NCI-H446 (cell line): ENCODE results near the gene C16orf54.
"Not testable (repeated sequence)": the region's sequence is repeated elsewhere in the genome, so short reads cannot be mapped to it uniquely, and the experiment has no call there.

Experiments
- DNase-seq, 2 experiments: peaks; one replicate each; lab custom pipeline; 2025; lab: John Stamatoyannopoulos, UW

C16orf54 gene

GRCh38 chr16:29739927-29740629, 5.7 kb downstream of the C16orf54 start:
- not testable (repeated sequence) for DNase-seq

- no peak for DNase-seq
Observed at GRCh38 chr16:29738514-29738913, 7.3 kb downstream of the C16orf54 start.

DNA sequence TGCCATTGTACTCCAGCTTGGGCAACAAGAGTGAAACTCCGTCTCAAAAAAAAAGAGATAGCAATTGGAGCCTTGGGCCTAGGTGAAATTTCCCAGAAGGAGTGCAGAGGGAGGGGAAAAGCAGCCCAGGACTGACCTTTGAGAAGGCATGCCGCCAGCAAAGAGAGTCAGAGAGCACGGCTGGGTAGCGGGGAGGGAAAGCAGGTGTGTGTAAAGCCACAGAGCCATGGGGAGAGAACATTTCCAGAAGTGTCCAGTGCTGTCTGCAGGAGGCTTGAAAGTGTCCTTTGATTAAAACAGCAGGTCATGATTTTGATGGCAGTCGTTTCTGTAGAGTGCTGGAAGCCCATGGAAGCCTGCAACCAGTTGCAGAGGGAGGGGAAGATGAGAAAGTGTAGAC, 8.1 kb downstream of the C16orf54 start:
- no peak for DNase-seq

GRCh38 chr16:29736764-29737163, 9.0 kb downstream of the C16orf54 start:
- no peak for DNase-seq

DNA sequence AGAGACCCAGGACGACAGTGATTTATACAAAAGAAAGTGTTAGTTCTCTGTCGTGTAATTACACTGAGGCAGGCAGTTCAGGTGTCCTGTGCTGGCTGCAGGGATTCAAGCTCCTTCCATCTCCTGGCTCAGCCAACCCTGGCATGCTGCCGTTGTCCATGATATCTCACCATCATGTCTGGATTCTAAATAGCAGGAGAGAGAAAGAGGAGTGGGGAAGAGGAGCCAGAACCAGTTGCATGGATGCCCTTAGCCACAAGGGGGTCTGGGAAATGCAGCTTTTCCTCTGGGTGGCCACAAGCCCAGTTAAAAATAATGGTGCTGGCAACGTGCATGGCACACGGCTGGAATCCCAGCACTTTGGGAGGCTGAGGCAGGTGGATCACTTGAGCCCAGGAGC, 9.7 kb downstream of the C16orf54 start:
- no peak for DNase-seq

DNA sequence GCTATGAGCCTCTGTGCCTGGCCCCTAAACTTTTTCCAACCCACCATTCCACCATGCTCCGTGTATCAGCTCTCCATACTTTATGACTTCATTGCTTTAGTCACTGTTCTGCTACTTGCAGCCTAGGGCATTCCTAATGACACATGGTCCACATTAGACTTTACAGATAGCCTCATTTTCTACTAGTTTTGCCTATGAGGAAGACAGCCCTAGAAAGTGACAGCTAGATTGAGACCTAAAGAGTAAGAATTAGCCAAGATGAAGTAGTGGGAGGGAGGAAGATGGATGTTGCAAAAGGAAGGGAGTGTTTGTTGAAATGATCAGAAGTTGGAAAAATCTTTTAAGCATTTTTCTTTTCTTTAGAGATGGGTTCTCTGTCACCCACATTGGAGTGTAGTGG, 11.0 kb downstream of the C16orf54 start:
- DNase-seq: no peak

DNA sequence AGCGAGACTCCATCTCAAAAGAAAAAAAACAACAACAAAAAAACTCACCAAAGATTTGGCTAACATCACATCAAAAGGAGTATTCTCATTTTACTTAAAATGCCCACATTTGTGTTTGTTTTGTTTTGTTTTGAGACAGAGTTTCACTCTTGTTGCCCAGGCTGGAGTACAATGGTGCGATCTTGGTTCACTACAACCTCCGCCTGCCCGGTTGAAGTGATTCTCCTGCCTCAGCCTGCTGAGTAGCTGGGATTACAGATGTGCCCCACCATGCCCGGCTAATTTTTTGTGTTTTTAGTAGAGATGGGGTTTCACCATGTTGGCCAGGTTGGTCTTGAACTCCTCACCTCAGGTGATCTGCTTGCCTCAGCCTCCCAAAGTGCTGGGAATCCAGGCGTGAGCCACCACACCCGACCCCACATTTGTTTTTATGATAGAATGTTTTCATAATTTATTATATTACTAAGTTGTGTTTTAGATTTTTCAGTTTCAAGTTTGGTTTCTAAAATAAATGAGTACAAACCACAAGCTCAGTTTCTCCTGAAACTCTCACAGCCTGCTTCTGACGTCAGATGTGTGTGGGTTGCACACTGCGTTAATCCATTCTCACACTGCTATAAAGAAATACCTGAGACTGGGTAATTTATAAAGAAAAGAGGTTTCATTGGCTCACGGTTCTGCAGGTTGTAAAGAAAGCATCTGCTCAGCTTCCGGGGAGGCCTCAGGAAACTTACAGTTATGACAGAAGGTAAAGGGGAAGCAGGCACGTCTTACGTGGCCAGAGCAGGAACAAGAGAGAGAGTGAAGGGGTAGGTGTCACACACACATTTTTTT, 13.8 kb downstream of the C16orf54 start:
- not testable (repeated sequence) for DNase-seq

DNA sequence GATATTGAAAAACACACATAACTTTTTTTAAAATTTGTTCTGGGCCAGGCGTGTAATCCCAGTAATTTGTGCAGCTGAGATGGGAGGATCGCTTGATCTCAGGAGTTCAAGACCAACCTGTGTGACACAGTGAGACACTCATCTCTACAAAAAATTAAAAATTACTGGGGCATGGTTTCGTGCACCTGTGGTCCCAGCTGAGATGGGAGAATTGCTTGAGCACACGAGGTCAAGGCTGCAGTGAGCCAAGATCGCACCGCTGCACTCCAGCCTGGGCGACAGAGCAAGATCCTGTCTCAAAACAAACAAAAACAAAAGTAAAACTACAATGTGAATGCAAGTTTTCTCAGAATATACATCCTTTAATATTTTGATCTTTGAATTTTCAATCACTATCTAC, 15.1 kb downstream of the C16orf54 start:
- DNase-seq: no peak

DNA sequence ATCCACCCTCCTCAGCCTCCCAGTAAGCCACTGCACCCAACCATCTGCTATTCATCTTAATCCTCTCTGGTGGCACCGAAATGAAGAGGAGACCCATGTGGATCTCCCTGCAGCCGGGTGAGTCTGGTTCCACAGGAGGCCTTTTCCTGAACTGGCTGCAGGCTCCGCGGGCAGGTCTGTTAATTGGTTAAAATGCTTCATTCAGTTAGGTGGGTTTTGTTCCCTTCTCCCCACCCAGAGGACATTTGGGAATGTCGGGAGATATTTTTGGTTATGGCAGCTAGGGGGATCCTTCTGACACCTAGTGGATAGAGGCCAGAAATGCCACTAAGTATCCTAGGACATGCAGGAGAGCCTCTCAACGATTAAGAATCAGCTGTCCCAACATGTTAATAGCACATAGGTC, 16.7 kb downstream of the C16orf54 start:
- DNase-seq: peak; percentile 26 to 62

DNA sequence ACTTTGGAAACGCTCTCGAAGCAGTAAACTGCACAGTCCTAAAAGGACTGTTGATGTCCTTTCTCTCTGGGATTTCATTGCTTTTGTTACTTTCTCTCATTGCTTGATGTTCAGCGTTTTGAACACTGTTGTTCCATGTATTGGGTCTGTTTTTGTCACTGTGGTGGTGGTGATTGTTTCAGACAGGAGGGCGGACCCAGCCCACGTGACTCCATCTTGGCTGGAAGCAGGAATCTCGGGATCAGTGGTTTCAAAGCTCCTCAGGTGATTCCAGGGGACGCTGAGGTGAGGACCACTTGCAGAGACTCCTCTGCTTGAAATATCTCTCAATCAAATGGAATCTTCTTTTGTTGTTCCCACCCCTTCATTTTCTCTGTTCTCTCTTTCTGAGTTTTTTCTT, 18.3 kb downstream of the C16orf54 start:
- DNase-seq: no peak

GRCh38 chr16:29726845-29727377, 18.9 kb downstream of the C16orf54 start:
- DNase-seq: no peak

GRCh38 chr16:29721167-29721879, 24.5 kb downstream of the C16orf54 start:
- DNase-seq: peak in 1 of 2 experiments; percentile 63

DNA sequence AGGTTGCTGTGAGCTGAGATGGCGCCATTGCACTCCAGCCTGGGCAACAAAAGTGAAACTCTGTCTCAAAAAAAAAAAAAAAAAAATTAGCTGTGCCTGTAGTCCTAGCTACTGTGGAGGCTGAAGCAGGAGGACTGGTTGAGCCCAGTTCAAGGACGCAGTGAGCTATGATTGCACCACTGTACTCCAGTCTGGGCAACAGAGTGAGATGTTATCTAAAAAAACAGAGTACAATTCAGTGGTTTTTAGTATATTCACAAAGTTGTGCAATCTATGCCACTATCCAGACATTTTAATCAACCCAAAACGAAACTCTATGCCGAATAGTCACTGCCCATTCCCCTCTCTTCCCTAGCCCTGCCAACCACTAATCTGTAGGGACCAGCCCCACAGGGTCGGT, 25.1 kb downstream of the C16orf54 start:
- DNase-seq: no peak

DNA sequence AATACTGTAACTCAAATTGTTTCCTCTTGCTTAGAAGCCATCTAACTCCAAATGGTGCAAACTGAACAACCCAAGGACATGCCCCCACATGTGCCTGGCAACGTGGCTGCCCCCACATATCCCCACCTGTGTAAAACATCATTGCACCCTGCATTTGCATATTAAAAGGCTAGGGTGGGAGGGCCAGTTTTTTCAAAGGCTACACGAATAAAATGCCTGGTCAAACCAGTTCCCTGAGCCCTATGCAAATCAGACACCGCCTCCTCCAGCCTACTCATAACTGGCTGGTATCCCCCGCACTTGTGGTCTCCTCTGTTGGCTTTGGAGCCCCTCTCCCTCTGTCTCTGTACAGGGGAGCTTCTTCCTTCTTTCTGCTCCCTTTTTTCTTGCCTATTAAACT, 26.7 kb downstream of the C16orf54 start:
- no peak for DNase-seq

DNA sequence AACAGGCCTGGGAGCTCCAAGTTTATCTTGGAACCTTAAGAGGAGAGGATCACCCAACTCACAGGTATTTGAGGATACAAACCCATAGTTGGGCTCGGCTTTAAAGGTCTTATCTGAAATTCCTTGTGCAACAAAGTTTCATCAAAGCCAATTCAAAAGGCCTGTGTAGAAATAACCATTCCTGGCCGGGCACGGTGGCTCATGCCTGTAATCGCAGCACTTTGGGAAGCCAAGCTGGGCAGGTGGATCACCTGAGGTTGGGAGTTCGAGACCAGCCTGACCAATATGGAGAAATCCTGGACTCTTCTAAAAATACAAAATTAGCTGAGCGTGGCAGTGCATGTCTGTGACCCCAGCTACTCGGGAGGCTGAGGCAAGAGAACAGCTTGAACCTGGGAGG, 28.7 kb downstream of the C16orf54 start:
- DNase-seq: no peak

GRCh38 chr16:29714972-29715371, 30.8 kb downstream of the C16orf54 start:
- no peak for DNase-seq

GRCh38 chr16:29714396-29714795, 31.4 kb downstream of the C16orf54 start:
- DNase-seq: no peak

DNA sequence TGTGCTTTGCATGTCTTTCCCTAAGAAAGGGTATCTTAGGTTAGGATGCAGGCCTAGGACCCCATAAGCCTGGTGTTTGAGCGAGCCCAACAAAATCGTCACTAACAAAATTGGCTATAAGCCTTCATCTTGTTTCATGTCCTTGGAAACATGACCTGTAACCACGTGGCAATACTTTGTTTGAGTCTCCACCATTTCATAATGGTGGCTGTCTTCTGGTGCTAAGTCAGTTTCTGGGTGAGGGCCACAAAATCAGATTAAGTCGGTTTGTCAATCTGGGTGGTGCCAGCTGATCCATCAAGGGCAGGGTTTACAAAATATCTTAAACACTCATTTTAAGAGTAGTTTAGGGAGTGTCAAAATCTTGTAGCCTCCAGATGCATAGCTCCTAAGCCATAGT, 33.0 kb downstream of the C16orf54 start:
- DNase-seq: peak; percentile 35 to 46

GRCh38 chr16:29710227-29711219, 35.3 kb downstream of the C16orf54 start:
- DNase-seq: peak in 1 of 2 experiments; percentile 34

DNA sequence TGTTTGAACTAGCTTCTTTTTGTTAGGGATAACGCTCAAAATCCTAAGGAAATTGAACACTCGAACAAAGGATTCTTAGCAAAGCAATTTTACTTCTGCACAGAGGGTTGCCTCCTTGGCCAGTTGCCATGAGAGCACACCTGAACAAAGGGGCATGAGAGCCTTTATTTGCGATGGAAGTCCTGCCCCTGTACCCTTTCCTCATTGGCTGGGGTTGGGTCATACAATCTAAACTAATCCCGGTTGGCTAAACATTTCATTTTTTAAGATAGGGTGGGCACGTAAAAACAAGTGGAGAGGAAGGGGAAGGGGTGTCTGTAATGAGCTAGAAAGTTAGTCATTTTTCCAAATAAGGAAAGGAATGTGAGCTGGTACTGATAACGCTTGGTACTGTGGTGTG, 36.1 kb downstream of the C16orf54 start:
- not testable (repeated sequence) for DNase-seq

GRCh38 chr16:29708917-29709600, 36.7 kb downstream of the C16orf54 start:
- DNase-seq: no peak
